Psoas muscle (tissue), 8 donors: ENCODE data around the gene GSTO1. TPM values are rescaled to one million over a fixed set of nuclear protein-coding genes. Genes with fewer than 3 reads are reported as not detected.

ENCODE experiments used
- ATAC-seq, 4 donors: fragments of 200-7000 bp; cut with Tn5 transposase; one replicate each; pipeline ENCODE4 v1.9.1; 2020; ENCODE audit warnings: moderate library complexity in 3 of 4, mild to moderate bottlenecking in 2 of 4
- DNase-seq, 2 donors: peaks; one replicate each; pipeline ENCODE4 v3.0.0-alpha.2; 2020
- H3K27ac ChIP-seq: fragments of 200-600 bp; one replicate; pipeline ENCODE4 v1.8.0; 2022
- H3K27me3 ChIP-seq, 3 donors: fragments of 200-600 bp in 1 of 3; one replicate each; pipeline versions ENCODE4 v1.6.1 to v1.8.0; 2013 to 2022; ENCODE audit warnings: low read length in 2 of 3, mild to moderate bottlenecking in 2 of 3, moderate library complexity in 1 of 3; ENCODE audit not compliant: insufficient read depth in 3 of 3
- H3K36me3 ChIP-seq, 2 donors: fragments of 200-600 bp in 1 of 2; one replicate each; pipeline versions ENCODE4 v1.6.1 to v1.8.0; 2013 to 2022; ENCODE audit warnings: low read depth in 1 of 2, mild to moderate bottlenecking in 1 of 2, moderate library complexity in 1 of 2; ENCODE audit not compliant: insufficient read depth in 1 of 2
- H3K4me1 ChIP-seq: fragments of 200-600 bp; one replicate; pipeline ENCODE4 v1.8.0; 2022
- H3K4me3 ChIP-seq: fragments of 200-600 bp; one replicate; pipeline ENCODE4 v1.8.0; 2022; ENCODE audit warnings: mild to moderate bottlenecking
- H3K9me3 ChIP-seq: fragments of 200-600 bp; one replicate; pipeline ENCODE4 v1.8.0; 2022
- CTCF ChIP-seq: fragments of 200-600 bp; IDR thresholded peaks from one replicate; pipeline ENCODE4 v1.8.0; 2022; ENCODE audit warnings: antibody characterized with exemption
- WGBS, 3 donors: extraction: QIAGEN DNeasy Blood & Tissue Kit; methylation state at CpG; one replicate each; pipeline versions ENCODE4 v1.1.6 to v1.1.7; 2013; 5-methylcytosine and 5-hydroxymethylcytosine counted together
- intact Hi-C, 2 donors: fragments of 100-400 bp; cut with DNase I; formaldehyde crosslinking; loops; one replicate each; pipeline versions ENCODE4 v1.11.0 to v1.14.2; 2022
- polyA plus RNA-seq, 3 donors: library from polyadenylated mRNA; stranded (reverse); fragments of 200-250 nt; gene quantifications; one replicate each; pipeline ENCODE4 v1.2.3, GENCODE V29; 2013
- total RNA-seq, 4 donors: library from RNA; stranded (reverse); fragmentation: NEBNext Ultra II Directional in 2 of 4; extraction: Animal tissue kit (Norgen Biotek cat#: 25700) in 2 of 4; gene quantifications; one replicate each; pipeline versions ENCODE4 v1.2.1 to v1.2.4, GENCODE V29; 2021 to 2023
- donor health status: healthy with polysubstance abuse.
- donor health status: DM: no; HTN: no; CAD: no; lungs with moderate emphysema.
- donor health status: Bipolar disorder and iron deficiency.
- donor health status: healthy.
- donor health status: DM: yes; HTN: yes; CAD: no.
- donor health status: DM: no; HTN: no; CAD: no.
- donor health status: DM: no; HTN: no; CAD: no.
- donor health status: DM: yes; HTN: yes; CAD: no.

GSTO1 gene
- total and polyA plus RNA-seq, 7 donors: 73.7 to 742 (median 120) TPM

- ATAC-seq: no peak
- Histone ChIP-seq H3K4me3 (no peak overlapping the region), H3K4me1 (peaks cover 40% of the 10 kb centered on the region), H3K9me3 (no peaks in the 10 kb centered on the region), H3K27ac (peak overlapping the region; percentile 99), H3K36me3 (peaks cover 13 to 74% of the 10 kb centered on the region in 2 donors), H3K27me3 (no peaks in the 10 kb centered on the region)
- no peak for TF ChIP-seq CTCF
- 84 to 94% (median 87%) methylated on average over 3 of the region's 3 CpGs for WGBS, 3 donors
- DNase-seq: no peak
- intact Hi-C loops: loop anchor here in 1 of 2 donors (10.0 kb wide), 1 partner anchor 135 kb away; the partner anchor contains the start of gene SFR1
Observed at GRCh38 chr10:104259456-104259855, 4.8 kb downstream of the GSTO1 start.

GRCh38 chr10:104259999-104260774 is 5.5 kb downstream of the GSTO1 start:
- no peak for TF ChIP-seq CTCF
- intact Hi-C loops: loop anchor here in 1 of 2 donors (10.0 kb wide), 1 partner anchor 135 kb away; the partner anchor contains the start of gene SFR1
- ATAC-seq: no peak
- Histone ChIP-seq H3K27ac (peak overlapping the region; percentile 24), H3K36me3 (peaks cover 13 to 81% of the 10 kb centered on the region in 2 donors), H3K4me3 (no peak overlapping the region), H3K9me3 (no peaks in the 10 kb centered on the region), H3K4me1 (peaks cover 40% of the 10 kb centered on the region), H3K27me3 (no peaks in the 10 kb centered on the region)
- DNase-seq: no peak
- 86 to 90% (median 90%) methylated on average over 6 of the region's 6 CpGs for WGBS, 3 donors

GRCh38 chr10:104260775-104261115 is 6.1 kb downstream of the GSTO1 start:
- WGBS, 3 donors: 57 to 71% (median 68%) methylated on average over 3 of the region's 3 CpGs
- Histone ChIP-seq H3K27me3 (no peaks in the 10 kb centered on the region), H3K4me3 (no peak overlapping the region), H3K36me3 (peaks cover 13 to 87% of the 10 kb centered on the region in 2 donors), H3K9me3 (no peaks in the 10 kb centered on the region), H3K27ac (peak overlapping the region; percentile 24), H3K4me1 (peaks cover 40% of the 10 kb centered on the region)
- intact Hi-C loops: no loop called here
- TF ChIP-seq CTCF: no peak
- DNase-seq: no peak
- no peak for ATAC-seq

GRCh38 chr10:104262055-104262454 is 7.4 kb downstream of the GSTO1 start:
- Histone ChIP-seq H3K9me3 (no peaks in the 10 kb centered on the region), H3K27ac (no peak overlapping the region), H3K27me3 (no peaks in the 10 kb centered on the region), H3K4me3 (no peak overlapping the region), H3K4me1 (peaks cover 29% of the 10 kb centered on the region), H3K36me3 (peaks cover 17 to 100% of the 10 kb centered on the region in 2 donors)
- DNase-seq (no peak), ATAC-seq (no peak)
- intact Hi-C loops: no loop called here
- TF ChIP-seq CTCF: no peak
- 61 to 75% (median 70%) methylated on average over 5 of the region's 5 CpGs for WGBS, 3 donors

- ATAC-seq: no peak
- H3K4me1 ChIP-seq: peaks cover 17% of the 10 kb centered on the region
- intact Hi-C loops: no loop called here
- H3K27me3 ChIP-seq: no peaks in the 10 kb centered on the region
- no peak for DNase-seq
- no peaks in the 10 kb centered on the region for H3K9me3 ChIP-seq
- WGBS, 3 donors: 89 to 92% (median 92%) methylated on average over 5 of the region's 5 CpGs
- no peak for TF ChIP-seq CTCF
- no peak overlapping the region for H3K4me3 ChIP-seq
- H3K27ac ChIP-seq: no peak overlapping the region
- peaks cover 13 to 84% of the 10 kb centered on the region in 2 donors for H3K36me3 ChIP-seq
Observed at GRCh38 chr10:104264783-104265182, 10.1 kb downstream of the GSTO1 start.
